ENCODE data around the gene BTBD17. TPM values are rescaled to one million over a fixed set of nuclear protein-coding genes. Genes with fewer than 3 reads are reported as not detected.

The BTBD17 gene
- total RNA-seq, 1 donor from 2014 or later = not detected

- no peaks in the 10 kb centered on the region for H3K4me1 ChIP-seq (ENCODE audit: insufficient read depth, low read length)
- no peak for FAIRE-seq
- H3K4me3 Mint-ChIP-seq (ENCODE audit: unreplicated experiment) = no peak overlapping the region
- H3K36me3 ChIP-seq (ENCODE audit: insufficient read depth, low read length) = no peaks in the 10 kb centered on the region
- H2AFZ ChIP-seq (ENCODE audit: low read depth, low read length) = no peak overlapping the region
- no peaks in the 10 kb centered on the region for H4K20me1 ChIP-seq (ENCODE audit: insufficient read depth, low read length)
- DNase-seq (ENCODE audit: low read depth) = no peak
- peaks cover 5% of the 10 kb centered on the region for H3K9me3 Mint-ChIP-seq (ENCODE audit: unreplicated experiment)
- H3K27me3 ChIP-seq (ENCODE audit: insufficient read depth, low read length) = peaks cover 22% of the 10 kb centered on the region
- H3K36me3 Mint-ChIP-seq (ENCODE audit: low read depth, unreplicated experiment) = peaks cover 2% of the 10 kb centered on the region
- no peak overlapping the region for H3K4me3 ChIP-seq (ENCODE audit: insufficient read depth, low read depth, low read length)
- H3K79me2 ChIP-seq (ENCODE audit: insufficient read depth, low read length) = no peaks in the 10 kb centered on the region
- no peaks in the 10 kb centered on the region for H3K4me1 Mint-ChIP-seq (ENCODE audit: low read depth, unreplicated experiment)
- H3K9me3 ChIP-seq (ENCODE audit: insufficient read depth, low read depth, low read length) = no peaks in the 10 kb centered on the region
- H3K4me2 ChIP-seq (ENCODE audit: low read length) = no peak overlapping the region
- TF ChIP-seq CTCF (IDR thresholded peaks at IDR 0.05; ENCODE audit: insufficient read depth, low read depth, low read length) (no peak), EZH2 (IDR thresholded peaks at IDR 0.05; ENCODE audit: insufficient read depth, low read length) (no peak)
- no peak overlapping the region for H3K27ac Mint-ChIP-seq (ENCODE audit: unreplicated experiment)
- no peak overlapping the region for H3K9ac ChIP-seq (ENCODE audit: low read length)
- peaks cover 74% of the 10 kb centered on the region for H3K27me3 Mint-ChIP-seq (ENCODE audit: low read depth, unreplicated experiment)
- H3K27ac ChIP-seq (ENCODE audit: low read depth, low read length) = no peak overlapping the region
These were observed 37.1 kb downstream of the BTBD17 start for GRCh38 chr17:74324521-74324920.

DNA sequence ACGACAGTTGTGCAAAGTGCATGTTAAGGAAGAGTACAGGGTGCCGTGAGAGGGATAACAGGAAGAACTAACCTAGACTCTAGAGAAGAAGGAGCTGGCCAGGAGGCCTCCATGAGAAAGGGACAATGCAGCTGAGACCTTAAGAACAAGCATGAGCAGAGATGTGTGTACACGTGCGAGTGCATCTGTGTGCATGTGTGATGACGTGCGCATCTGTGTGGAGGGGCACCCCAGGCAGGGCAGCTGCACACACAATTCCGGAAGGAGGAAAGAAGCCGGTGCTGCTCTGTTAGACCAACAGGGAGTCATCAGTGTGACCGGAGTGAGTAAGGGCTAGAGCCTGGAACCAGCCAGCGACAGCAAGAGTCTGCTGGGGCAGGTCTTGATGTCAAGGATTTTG lies 43.3 kb downstream of the BTBD17 start:
- Histone ChIP-seq H3K27me3 (ENCODE audit: insufficient read depth, low read length) (peaks cover 3% of the 10 kb centered on the region), H3K9me3 (ENCODE audit: insufficient read depth, low read depth, low read length) (no peaks in the 10 kb centered on the region), H3K4me2 (ENCODE audit: low read length) (no peak overlapping the region), H3K9ac (ENCODE audit: low read length) (no peak overlapping the region), H3K4me3 (ENCODE audit: insufficient read depth, low read depth, low read length) (no peak overlapping the region), H3K4me1 (ENCODE audit: insufficient read depth, low read length) (no peaks in the 10 kb centered on the region), H3K36me3 (ENCODE audit: insufficient read depth, low read length) (no peaks in the 10 kb centered on the region), H4K20me1 (ENCODE audit: insufficient read depth, low read length) (no peaks in the 10 kb centered on the region), H3K27ac (ENCODE audit: low read depth, low read length) (no peak overlapping the region), H2AFZ (ENCODE audit: low read depth, low read length) (no peak overlapping the region), H3K79me2 (ENCODE audit: insufficient read depth, low read length) (no peaks in the 10 kb centered on the region)
- FAIRE-seq (no peak), DNase-seq (ENCODE audit: low read depth) (no peak)
- peaks cover 61% of the 10 kb centered on the region for H3K27me3 Mint-ChIP-seq (ENCODE audit: low read depth, unreplicated experiment)
- no peaks in the 10 kb centered on the region for H3K4me1 Mint-ChIP-seq (ENCODE audit: low read depth, unreplicated experiment)
- H3K27ac Mint-ChIP-seq (ENCODE audit: unreplicated experiment) = no peak overlapping the region
- TF ChIP-seq EZH2 (IDR thresholded peaks at IDR 0.05; ENCODE audit: insufficient read depth, low read length) (no peak), CTCF (IDR thresholded peaks at IDR 0.05; ENCODE audit: insufficient read depth, low read depth, low read length) (no peak)
- no peaks in the 10 kb centered on the region for H3K36me3 Mint-ChIP-seq (ENCODE audit: low read depth, unreplicated experiment)
- peaks cover 7% of the 10 kb centered on the region for H3K9me3 Mint-ChIP-seq (ENCODE audit: unreplicated experiment)
- H3K4me3 Mint-ChIP-seq (ENCODE audit: unreplicated experiment) = no peak overlapping the region

- no peak for FAIRE-seq
- peaks cover 2% of the 10 kb centered on the region for H3K36me3 Mint-ChIP-seq (ENCODE audit: low read depth, unreplicated experiment)
- H2AFZ ChIP-seq (ENCODE audit: low read depth, low read length) = no peak overlapping the region
- TF ChIP-seq EZH2 (IDR thresholded peaks at IDR 0.05; ENCODE audit: insufficient read depth, low read length) = no peak
- TF ChIP-seq CTCF (IDR thresholded peaks at IDR 0.05; ENCODE audit: insufficient read depth, low read depth, low read length) = no peak
- H3K4me1 Mint-ChIP-seq (ENCODE audit: low read depth, unreplicated experiment) = no peaks in the 10 kb centered on the region
- no peaks in the 10 kb centered on the region for H4K20me1 ChIP-seq (ENCODE audit: insufficient read depth, low read length)
- no peak overlapping the region for H3K9ac ChIP-seq (ENCODE audit: low read length)
- H3K36me3 ChIP-seq (ENCODE audit: insufficient read depth, low read length) = no peaks in the 10 kb centered on the region
- no peak overlapping the region for H3K4me3 Mint-ChIP-seq (ENCODE audit: unreplicated experiment)
- peaks cover 3% of the 10 kb centered on the region for H3K27me3 ChIP-seq (ENCODE audit: insufficient read depth, low read length)
- no peak overlapping the region for H3K4me2 ChIP-seq (ENCODE audit: low read length)
- H3K4me1 ChIP-seq (ENCODE audit: insufficient read depth, low read length) = no peaks in the 10 kb centered on the region
- H3K79me2 ChIP-seq (ENCODE audit: insufficient read depth, low read length) = no peaks in the 10 kb centered on the region
- H3K9me3 ChIP-seq (ENCODE audit: insufficient read depth, low read depth, low read length) = peaks cover 4% of the 10 kb centered on the region
- H3K9me3 Mint-ChIP-seq (ENCODE audit: unreplicated experiment) = peaks cover 13% of the 10 kb centered on the region
- no peak for DNase-seq (ENCODE audit: low read depth)
- H3K27ac ChIP-seq (ENCODE audit: low read depth, low read length) = no peak overlapping the region
- no peak overlapping the region for H3K27ac Mint-ChIP-seq (ENCODE audit: unreplicated experiment)
- peaks cover 59% of the 10 kb centered on the region for H3K27me3 Mint-ChIP-seq (ENCODE audit: low read depth, unreplicated experiment)
- H3K4me3 ChIP-seq (ENCODE audit: insufficient read depth, low read depth, low read length) = no peak overlapping the region
These were observed 44.6 kb downstream of the BTBD17 start for GRCh38 chr17:74317071-74317470.
